Central memory CD8-positive, alpha-beta T cell (primary cell): ENCODE results near the gene LRP1.
A peak's percentile ranks its signal among the peaks of the same experiment; 100 is the strongest.

ENCODE experiments used
- ATAC-seq: fragments of 150-1000 bp; cut with Tn5 transposase; replicated peaks from 2 replicates; pipeline ENCODE4 v1.10.0; 2022; ENCODE audit warnings: mild to moderate bottlenecking, moderate FRiP score, moderate number of reproducible peaks; ENCODE audit not compliant: poor library complexity, severe bottlenecking; ENCODE audit errors: extremely low read depth
- DNase-seq, 2 donors: peaks; one replicate each; pipeline ENCODE4 v3.0.0; 2021; ENCODE audit warnings: low spot score in 2 of 2
- H3K27ac Mint-ChIP-seq: one replicate; pipeline ENCODE4 v1.8.0; 2022; ENCODE audit warnings: low read depth, mild to moderate bottlenecking, moderate library complexity, mixed read lengths
- H3K27me3 Mint-ChIP-seq: one replicate; pipeline ENCODE4 v1.8.0; 2022; ENCODE audit warnings: mixed read lengths
- H3K36me3 Mint-ChIP-seq: one replicate; pipeline ENCODE4 v1.8.0; 2022; ENCODE audit warnings: mild to moderate bottlenecking, moderate library complexity, mixed read lengths; ENCODE audit not compliant: insufficient read depth
- H3K4me1 Mint-ChIP-seq: one replicate; pipeline ENCODE4 v1.8.0; 2022; ENCODE audit warnings: mixed read lengths
- H3K4me3 Mint-ChIP-seq: one replicate; pipeline ENCODE4 v1.8.0; 2022; ENCODE audit warnings: mild to moderate bottlenecking, moderate library complexity, mixed read lengths
- H3K9me3 Mint-ChIP-seq: one replicate; pipeline ENCODE4 v1.8.0; 2022; ENCODE audit warnings: mixed read lengths

Gene LRP1

GRCh38 chr12:57098546-57098945, 29.7 kb upstream of the LRP1 start:
- DNase-seq (no peak), ATAC-seq (no peak)
- no peaks in the 10 kb centered on the region for H3K9me3 Mint-ChIP-seq
- H3K27me3 Mint-ChIP-seq, result no peaks in the 10 kb centered on the region
- peak overlapping the region; percentile 78 for H3K27ac Mint-ChIP-seq
- H3K36me3 Mint-ChIP-seq, result peaks cover 29% of the 10 kb centered on the region
- H3K4me1 Mint-ChIP-seq, result peaks cover 31% of the 10 kb centered on the region
- no peak overlapping the region for H3K4me3 Mint-ChIP-seq

GRCh38 chr12:57099047-57099714, 29.1 kb upstream of the LRP1 start:
- peak overlapping the region; percentile 78 for H3K27ac Mint-ChIP-seq
- no peak for DNase-seq
- no peaks in the 10 kb centered on the region for H3K27me3 Mint-ChIP-seq
- H3K9me3 Mint-ChIP-seq, result no peaks in the 10 kb centered on the region
- ATAC-seq, result no peak
- H3K4me1 Mint-ChIP-seq, result peaks cover 26% of the 10 kb centered on the region
- peaks cover 33% of the 10 kb centered on the region for H3K36me3 Mint-ChIP-seq
- no peak overlapping the region for H3K4me3 Mint-ChIP-seq

- Mint-ChIP-seq H3K9me3 (no peaks in the 10 kb centered on the region), H3K36me3 (peaks cover 37% of the 10 kb centered on the region), H3K27ac (peak overlapping the region; percentile 78), H3K27me3 (no peaks in the 10 kb centered on the region), H3K4me3 (no peak overlapping the region), H3K4me1 (peaks cover 22% of the 10 kb centered on the region)
- DNase-seq (no peak), ATAC-seq (no peak)
These were observed 28.5 kb upstream of the LRP1 start for GRCh38 chr12:57099766-57100165.

GRCh38 chr12:57101892-57102695, 26.2 kb upstream of the LRP1 start:
- ATAC-seq (peak; percentile 24), DNase-seq (no peak)
- H3K27me3 Mint-ChIP-seq, result no peaks in the 10 kb centered on the region
- no peak overlapping the region for H3K4me3 Mint-ChIP-seq
- H3K27ac Mint-ChIP-seq, result peak overlapping the region; percentile 78
- H3K9me3 Mint-ChIP-seq, result no peaks in the 10 kb centered on the region
- H3K4me1 Mint-ChIP-seq, result peaks cover 25% of the 10 kb centered on the region
- peaks cover 42% of the 10 kb centered on the region for H3K36me3 Mint-ChIP-seq

GRCh38 chr12:57103856-57104255, 24.4 kb upstream of the LRP1 start:
- H3K27ac Mint-ChIP-seq, result peak overlapping the region; percentile 51
- H3K4me1 Mint-ChIP-seq, result peaks cover 36% of the 10 kb centered on the region
- no peaks in the 10 kb centered on the region for H3K9me3 Mint-ChIP-seq
- no peak overlapping the region for H3K4me3 Mint-ChIP-seq
- no peak for ATAC-seq
- no peaks in the 10 kb centered on the region for H3K27me3 Mint-ChIP-seq
- H3K36me3 Mint-ChIP-seq, result peaks cover 37% of the 10 kb centered on the region
- DNase-seq, result no peak

- no peaks in the 10 kb centered on the region for H3K27me3 Mint-ChIP-seq
- DNase-seq, result no peak
- H3K36me3 Mint-ChIP-seq, result peaks cover 33% of the 10 kb centered on the region
- ATAC-seq, result no peak
- H3K4me3 Mint-ChIP-seq, result no peak overlapping the region
- H3K4me1 Mint-ChIP-seq, result peaks cover 34% of the 10 kb centered on the region
- no peak overlapping the region for H3K27ac Mint-ChIP-seq
- no peaks in the 10 kb centered on the region for H3K9me3 Mint-ChIP-seq
These were observed 23.9 kb upstream of the LRP1 start for GRCh38 chr12:57104292-57104910.

- Mint-ChIP-seq H3K27ac (no peak overlapping the region), H3K4me1 (peaks cover 37% of the 10 kb centered on the region), H3K27me3 (no peaks in the 10 kb centered on the region), H3K9me3 (no peaks in the 10 kb centered on the region), H3K4me3 (no peak overlapping the region), H3K36me3 (peaks cover 27% of the 10 kb centered on the region)
- ATAC-seq (no peak), DNase-seq (no peak)
These were observed 23.1 kb upstream of the LRP1 start for GRCh38 chr12:57105011-57105753.

GRCh38 chr12:57106021-57106708, 22.1 kb upstream of the LRP1 start:
- ATAC-seq, result no peak

GRCh38 chr12:57107456-57108155, 20.7 kb upstream of the LRP1 start:
- ATAC-seq (no peak), DNase-seq (no peak)
- Mint-ChIP-seq H3K27ac (peak overlapping the region; percentile 92), H3K27me3 (no peaks in the 10 kb centered on the region), H3K36me3 (peaks cover 42% of the 10 kb centered on the region), H3K4me3 (no peak overlapping the region), H3K9me3 (no peaks in the 10 kb centered on the region), H3K4me1 (peaks cover 53% of the 10 kb centered on the region)

More at GRCh38 chr12:57106021-57106708, 22.1 kb upstream of the LRP1 start:
- Mint-ChIP-seq H3K9me3 (no peaks in the 10 kb centered on the region), H3K27me3 (no peaks in the 10 kb centered on the region), H3K36me3 (peaks cover 33% of the 10 kb centered on the region), H3K4me3 (no peak overlapping the region), H3K27ac (no peak overlapping the region), H3K4me1 (peaks cover 41% of the 10 kb centered on the region)
- no peak for DNase-seq

GRCh38 chr12:57109207-57110103, 18.8 kb upstream of the LRP1 start:
- Mint-ChIP-seq H3K9me3 (no peaks in the 10 kb centered on the region), H3K4me1 (peaks cover 55% of the 10 kb centered on the region), H3K4me3 (peak overlapping the region; percentile 90), H3K27me3 (no peaks in the 10 kb centered on the region), H3K36me3 (peaks cover 33% of the 10 kb centered on the region), H3K27ac (peak overlapping the region; percentile 92)
- DNase-seq (no peak), ATAC-seq (no peak)
